Fibroblast of mammary gland (primary cell): Measurements from ENCODE around the gene MYRIP.

Experiments
- DNase-seq: peaks from one replicate; pipeline ENCODE4 v3.0.0-alpha.2; 2010; ENCODE audit warnings: low read depth
- H3K4me3 ChIP-seq: 2 replicates; pipeline ENCODE4 v1.5.1; 2011; ENCODE audit warnings: low read depth, mild to moderate bottlenecking, low read length, moderate library complexity; ENCODE audit not compliant: control insufficient read depth
- TF ChIP-seq, protein P1 (sequence below): conservative IDR thresholded peaks from 2 replicates; pipeline ENCODE4 v1.5.1; 2011; ENCODE audit warnings: low read depth, low read length, inconsistent platforms; ENCODE audit not compliant: control insufficient read depth, insufficient read depth

Gene MYRIP

DNA sequence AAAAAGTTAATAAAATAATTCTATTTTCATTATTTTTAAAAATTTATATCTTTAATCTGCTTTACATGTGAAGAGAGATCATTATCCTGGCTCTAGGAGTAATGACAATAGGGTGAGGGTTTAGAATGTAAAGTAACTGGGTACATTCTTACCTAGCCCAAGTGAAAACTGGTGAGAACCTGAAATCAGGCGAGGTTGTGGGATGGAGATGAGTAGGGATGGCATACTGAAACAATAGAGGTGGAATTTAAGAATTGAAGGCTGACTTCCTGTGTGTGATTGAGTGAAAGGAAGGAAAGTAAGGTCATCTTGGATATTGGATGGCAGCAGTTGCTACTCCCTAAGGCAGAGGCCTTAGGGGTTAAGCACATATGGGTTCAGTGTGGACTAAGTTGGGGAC is 82.7 kb downstream of the MYRIP start:
- no peak for DNase-seq
- no peak overlapping the region for H3K4me3 ChIP-seq
- TF ChIP-seq, protein P1, sequence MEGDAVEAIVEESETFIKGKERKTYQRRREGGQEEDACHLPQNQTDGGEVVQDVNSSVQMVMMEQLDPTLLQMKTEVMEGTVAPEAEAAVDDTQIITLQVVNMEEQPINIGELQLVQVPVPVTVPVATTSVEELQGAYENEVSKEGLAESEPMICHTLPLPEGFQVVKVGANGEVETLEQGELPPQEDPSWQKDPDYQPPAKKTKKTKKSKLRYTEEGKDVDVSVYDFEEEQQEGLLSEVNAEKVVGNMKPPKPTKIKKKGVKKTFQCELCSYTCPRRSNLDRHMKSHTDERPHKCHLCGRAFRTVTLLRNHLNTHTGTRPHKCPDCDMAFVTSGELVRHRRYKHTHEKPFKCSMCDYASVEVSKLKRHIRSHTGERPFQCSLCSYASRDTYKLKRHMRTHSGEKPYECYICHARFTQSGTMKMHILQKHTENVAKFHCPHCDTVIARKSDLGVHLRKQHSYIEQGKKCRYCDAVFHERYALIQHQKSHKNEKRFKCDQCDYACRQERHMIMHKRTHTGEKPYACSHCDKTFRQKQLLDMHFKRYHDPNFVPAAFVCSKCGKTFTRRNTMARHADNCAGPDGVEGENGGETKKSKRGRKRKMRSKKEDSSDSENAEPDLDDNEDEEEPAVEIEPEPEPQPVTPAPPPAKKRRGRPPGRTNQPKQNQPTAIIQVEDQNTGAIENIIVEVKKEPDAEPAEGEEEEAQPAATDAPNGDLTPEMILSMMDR = no peak

DNA sequence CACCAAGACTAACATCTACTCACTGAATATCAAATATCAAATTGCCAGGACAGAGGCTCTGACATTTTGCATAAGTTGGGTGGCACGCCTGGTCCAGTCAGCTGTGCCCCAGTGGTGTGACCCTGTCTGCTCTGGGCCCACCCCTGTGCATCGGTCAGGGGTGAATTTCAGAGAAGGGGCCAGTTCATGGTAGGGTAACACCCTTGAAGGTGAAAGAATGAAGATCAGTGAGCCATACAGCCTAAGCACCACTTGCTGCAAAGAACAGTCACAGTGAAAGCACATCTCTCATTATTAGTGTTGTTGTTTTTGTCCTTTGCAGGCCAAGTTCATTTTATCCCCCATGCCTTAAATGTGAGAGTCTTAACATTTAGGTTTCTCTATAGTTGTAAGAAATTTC is 86.8 kb downstream of the MYRIP start:
- no peak for DNase-seq
- H3K4me3 ChIP-seq = no peak overlapping the region
- TF ChIP-seq, protein P1 = no peak

DNA sequence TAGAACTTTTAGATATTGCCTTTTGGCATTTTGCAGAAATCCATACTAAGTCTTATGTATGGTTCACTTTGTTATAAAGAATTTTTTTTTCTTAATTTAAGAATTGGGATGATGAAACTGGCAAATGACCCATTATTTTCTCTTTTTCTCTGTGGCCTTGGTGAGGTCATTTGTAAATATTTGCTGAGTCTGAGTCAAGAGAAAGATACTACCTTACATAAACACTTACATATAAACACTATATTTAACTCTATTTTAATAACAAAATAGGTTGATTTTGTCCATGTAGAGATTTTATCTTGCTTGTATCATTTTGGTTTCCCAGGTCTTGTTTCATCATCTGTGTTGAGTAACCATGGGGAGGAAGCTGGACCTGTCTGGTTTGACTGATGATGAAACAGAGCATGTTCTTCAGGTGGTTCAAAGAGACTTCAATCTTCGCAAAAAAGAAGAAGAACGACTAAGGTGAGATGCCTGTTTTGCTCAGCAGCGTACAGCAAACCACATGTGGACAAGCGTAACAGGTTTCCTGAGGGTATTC is 91.1 kb downstream of the MYRIP start:
- DNase-seq = no peak
- no peak overlapping the region for H3K4me3 ChIP-seq
- TF ChIP-seq, protein P1 = no peak

DNA sequence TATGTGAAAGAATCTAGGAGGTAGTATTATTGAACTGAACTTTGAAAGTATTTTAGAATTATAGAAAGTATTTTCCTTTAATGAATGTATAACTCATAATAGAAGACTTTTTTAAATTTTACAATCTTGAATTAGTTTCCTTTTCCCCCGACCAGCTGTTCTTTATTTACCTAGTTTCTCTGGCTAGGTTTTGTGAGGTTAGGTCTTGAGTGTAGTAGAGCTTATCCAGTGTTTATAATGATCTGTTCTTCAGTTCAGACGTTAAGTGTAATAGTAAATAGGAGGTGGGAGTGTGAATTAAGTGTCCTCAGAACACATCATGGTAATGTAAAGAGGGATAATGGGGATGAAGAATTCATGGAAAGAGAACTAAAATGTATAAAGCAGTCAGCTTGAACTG is 93.8 kb downstream of the MYRIP start:
- DNase-seq = no peak
- TF ChIP-seq, protein P1 = no peak
- no peak overlapping the region for H3K4me3 ChIP-seq

DNA sequence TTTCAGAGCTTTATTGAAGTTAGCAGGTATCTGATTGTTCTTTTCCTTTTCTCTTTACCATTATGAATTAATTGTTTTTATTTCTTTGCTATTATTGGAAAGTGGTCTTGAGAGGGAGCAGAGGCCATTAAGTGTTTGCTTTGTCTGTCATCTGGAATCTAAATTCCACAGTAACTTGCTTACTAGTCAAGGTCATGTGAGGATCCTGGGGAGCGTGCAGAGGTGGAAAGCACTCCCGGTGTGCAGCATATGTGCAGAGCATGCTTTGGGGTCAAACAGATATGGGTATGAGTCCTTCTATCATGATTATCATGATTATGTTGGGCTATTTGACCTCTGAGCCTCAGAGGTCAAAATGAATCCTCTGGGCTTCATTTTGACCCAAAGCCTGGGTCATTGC is 96.4 kb downstream of the MYRIP start:
- no peak for DNase-seq
- TF ChIP-seq, protein P1 = no peak
- H3K4me3 ChIP-seq = no peak overlapping the region

DNA sequence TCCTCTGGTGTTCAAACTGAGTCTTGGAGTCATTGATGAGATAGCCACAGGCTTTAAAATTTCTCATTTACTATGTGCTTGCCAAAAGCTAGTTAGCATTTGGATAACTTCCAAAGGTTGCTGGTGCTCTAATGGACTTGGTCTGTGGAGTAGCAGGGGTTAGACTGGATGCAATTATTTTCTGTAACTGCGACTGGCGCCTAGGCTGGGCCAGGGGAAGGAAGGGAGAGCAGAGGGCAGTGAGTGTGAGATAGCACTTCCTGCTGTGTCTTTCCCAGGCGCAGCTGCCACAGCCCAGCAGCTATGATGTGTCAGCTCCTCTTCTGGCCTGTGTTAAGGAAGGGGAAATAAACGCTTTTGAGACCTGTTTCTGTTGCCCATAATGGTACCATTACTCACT is 98.6 kb downstream of the MYRIP start:
- TF ChIP-seq, protein P1 = no peak
- peak; percentile 40 for DNase-seq
- H3K4me3 ChIP-seq = no peak overlapping the region

DNA sequence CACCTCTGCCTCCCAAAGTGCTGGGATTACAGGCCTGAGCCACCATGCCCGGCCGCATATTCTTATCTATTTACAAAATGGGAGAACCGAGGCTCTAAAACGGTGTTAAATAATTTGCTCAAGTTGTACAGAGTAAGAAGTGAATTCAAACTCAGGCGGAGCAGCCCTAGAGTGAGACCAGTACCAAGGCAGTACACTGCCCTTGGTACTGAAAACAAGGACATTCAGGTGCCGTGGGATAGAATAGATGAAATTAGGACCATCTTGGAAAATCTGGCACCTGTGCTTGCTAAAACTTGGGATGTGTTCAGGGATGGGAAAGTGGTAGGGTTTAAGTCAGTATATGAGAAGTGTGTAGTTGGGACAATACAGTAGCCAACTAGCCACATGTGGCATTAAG is 100.7 kb downstream of the MYRIP start:
- TF ChIP-seq, protein P1 = no peak
- no peak for DNase-seq
- H3K4me3 ChIP-seq = no peak overlapping the region
